ENCODE results near the gene MCCC2.
"Not testable (repeated sequence)": the region's sequence is repeated elsewhere in the genome, so short reads cannot be mapped to it uniquely, and the experiment has no call there.

MCCC2 gene

DNA sequence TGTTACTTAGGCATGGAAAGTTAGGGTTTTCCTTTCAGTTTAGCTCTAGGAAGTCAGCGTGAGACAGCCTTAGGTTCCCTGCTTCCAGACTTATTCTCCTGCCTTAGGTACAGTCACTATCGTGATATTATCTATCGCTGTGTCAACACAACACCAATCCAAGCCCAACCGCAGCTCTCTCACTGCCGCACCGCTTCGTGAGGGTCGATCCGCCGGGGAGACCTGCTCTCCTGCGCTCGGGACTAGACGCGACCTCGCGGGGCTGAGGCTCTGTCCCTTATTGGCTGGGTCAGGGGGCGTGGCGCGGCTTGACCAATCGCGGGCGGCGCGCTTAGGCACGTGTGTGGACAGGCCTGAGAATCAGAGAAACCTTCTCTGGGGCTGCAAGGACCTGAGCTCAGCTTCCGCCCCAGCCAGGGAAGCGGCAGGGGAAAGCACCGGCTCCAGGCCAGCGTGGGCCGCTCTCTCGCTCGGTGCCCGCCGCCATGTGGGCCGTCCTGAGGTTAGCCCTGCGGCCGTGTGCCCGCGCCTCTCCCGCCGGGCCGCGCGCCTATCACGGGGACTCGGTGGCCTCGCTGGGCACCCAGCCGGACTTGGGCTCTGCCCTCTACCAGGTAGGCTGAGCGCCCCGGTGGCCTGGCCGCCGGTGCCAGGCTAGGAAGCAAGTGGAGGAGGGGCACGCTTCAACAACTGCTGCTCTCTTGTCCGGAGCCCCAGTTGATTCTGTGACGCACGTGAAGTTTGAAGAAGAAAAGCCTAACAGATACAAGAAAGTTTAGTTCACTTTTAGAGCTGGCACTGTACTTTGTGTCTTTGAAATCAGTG is at the start of gene MCCC2:
MCCC2 (plus strand) TSS at position 400 of the 825 bp plus-strand sequence; CDS start at position 486, 86 bp downstream.
- DNase-seq (ENCODE audit: low spot score), result peak; percentile 98

- no peak for DNase-seq (ENCODE audit: low spot score)
These were observed 49.5 kb upstream of the MCCC2 start for GRCh38 chr5:71537687-71538086.

- not testable (repeated sequence) for DNase-seq (ENCODE audit: low spot score)
These were observed 36.3 kb upstream of the MCCC2 start for GRCh38 chr5:71550885-71551284.

DNA sequence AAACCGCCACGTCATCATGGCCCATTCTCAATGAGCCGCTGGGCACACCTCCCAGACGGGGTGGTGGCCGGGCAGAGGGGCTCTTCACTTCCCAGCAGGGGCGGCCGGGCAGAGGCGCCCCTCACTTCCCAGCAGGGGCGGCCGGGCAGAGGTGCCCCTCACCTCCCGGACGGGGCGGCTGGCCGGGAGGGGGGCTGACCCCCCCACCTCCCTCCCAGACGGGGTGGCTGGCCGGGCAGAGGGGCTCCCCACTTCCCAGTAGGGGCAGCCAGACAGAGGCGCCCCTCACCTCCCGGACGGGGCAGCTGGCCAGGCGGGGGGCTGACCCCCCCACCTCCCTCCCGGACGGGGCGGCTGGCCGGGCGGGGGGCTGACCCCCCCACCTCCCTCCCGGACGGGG is 35.6 kb upstream of the MCCC2 start:
- not testable (repeated sequence) for DNase-seq (ENCODE audit: low spot score)

- not testable (repeated sequence) for DNase-seq (ENCODE audit: low spot score)
These were observed 35.0 kb upstream of the MCCC2 start for GRCh38 chr5:71552026-71552749.

- no peak for DNase-seq (ENCODE audit: low spot score)
These were observed 24.0 kb upstream of the MCCC2 start for GRCh38 chr5:71563161-71563560.

DNA sequence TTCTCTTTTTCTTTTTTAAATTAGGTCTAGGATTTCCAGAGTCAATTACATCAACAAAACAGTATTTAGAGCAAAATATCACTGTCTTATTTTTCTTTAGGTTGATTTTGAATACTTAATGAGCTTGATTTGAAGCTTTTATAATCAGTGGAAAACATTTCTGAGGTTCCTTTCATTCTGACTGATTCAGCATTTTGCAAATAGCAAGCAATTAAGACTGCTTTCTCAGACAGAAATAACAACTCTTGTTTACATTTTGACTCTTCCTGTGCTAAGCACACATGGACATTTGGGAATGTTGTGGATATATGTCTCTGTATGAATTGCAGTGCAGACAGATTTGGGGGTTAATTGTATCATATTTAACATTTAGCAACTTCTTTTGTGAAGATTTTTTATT is 22.2 kb upstream of the MCCC2 start:
- no peak for DNase-seq (ENCODE audit: low spot score)

GRCh38 chr5:71569748-71570509 is 17.2 kb upstream of the MCCC2 start:
- no peak for DNase-seq (ENCODE audit: low spot score)

DNA sequence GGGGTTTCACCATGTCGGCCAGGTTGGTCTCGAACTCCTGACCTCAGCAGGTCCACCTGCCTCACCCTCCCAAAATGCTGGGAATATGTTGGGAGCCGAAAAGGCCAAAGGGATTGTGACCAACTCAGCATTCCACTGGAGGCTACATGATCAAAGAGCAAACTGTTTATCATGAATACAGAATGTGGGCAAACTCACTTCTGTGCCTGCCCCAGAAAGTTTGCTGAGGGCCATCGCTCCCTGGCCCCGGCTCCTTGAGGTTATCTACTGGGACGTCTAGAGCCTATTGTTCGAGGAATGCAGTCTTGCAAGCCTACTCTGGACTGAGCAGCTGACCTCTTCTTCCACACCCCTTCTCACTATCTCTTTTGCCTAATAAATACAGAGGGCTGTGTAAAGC is 15.3 kb upstream of the MCCC2 start:
- DNase-seq (ENCODE audit: low spot score), result not testable (repeated sequence)

DNA sequence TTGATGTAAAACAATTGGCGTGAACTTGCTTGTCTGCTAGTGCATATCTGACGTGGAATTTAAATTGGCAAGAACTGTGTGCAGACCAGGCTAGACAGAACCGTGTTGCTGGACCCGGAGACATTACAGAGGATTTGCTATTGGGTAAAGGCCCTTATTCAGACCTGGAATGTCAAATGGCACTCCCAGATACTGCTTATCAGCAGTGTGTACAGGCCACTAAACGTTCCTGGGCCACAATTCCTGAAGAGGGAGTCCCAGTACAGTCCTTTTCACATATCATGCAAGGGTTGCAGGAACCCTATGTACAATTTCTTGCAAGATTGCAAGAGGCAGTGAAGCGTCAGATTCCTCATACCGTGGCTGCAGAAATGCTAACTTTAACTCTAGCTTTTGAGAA is 13.5 kb upstream of the MCCC2 start:
- DNase-seq (ENCODE audit: low spot score), result no peak

- not testable (repeated sequence) for DNase-seq (ENCODE audit: low spot score)
These were observed 11.6 kb upstream of the MCCC2 start for GRCh38 chr5:71575588-71575987.

GRCh38 chr5:71576241-71576640 is 10.9 kb upstream of the MCCC2 start:
- no peak for DNase-seq (ENCODE audit: low spot score)

GRCh38 chr5:71577839-71578238 is 9.3 kb upstream of the MCCC2 start:
- DNase-seq (ENCODE audit: low spot score), result not testable (repeated sequence)

DNA sequence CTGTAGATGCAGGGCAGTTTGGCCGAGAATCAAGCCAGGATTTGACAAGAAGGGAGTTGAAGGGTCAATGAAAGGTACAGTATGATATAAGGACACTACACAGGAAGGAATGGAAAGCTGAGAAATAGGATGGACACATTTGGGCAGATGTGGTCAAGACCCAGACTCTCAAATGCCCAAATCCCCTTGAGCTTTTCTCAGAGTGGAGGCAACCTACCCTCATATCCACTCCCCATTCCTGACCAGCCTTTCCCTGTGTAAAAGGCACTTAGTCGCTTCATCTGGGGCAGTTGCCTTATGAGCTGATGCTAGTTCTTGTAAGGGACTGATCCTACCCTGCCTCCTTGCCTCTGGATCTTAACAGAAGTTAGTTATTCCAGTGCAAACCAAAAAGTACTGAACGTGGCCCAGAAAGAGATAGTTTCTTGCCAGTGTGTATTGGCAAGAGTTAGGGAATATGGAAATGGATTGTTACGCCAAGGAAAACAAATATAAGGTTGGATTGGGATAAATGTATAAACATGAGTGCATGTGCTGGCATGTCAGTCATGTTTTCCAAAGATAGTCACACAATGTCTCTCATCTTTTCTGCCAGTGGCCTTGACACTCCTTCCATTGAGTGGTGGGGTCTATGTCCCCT is 4.1 kb upstream of the MCCC2 start:
- no peak for DNase-seq (ENCODE audit: low spot score)

DNA sequence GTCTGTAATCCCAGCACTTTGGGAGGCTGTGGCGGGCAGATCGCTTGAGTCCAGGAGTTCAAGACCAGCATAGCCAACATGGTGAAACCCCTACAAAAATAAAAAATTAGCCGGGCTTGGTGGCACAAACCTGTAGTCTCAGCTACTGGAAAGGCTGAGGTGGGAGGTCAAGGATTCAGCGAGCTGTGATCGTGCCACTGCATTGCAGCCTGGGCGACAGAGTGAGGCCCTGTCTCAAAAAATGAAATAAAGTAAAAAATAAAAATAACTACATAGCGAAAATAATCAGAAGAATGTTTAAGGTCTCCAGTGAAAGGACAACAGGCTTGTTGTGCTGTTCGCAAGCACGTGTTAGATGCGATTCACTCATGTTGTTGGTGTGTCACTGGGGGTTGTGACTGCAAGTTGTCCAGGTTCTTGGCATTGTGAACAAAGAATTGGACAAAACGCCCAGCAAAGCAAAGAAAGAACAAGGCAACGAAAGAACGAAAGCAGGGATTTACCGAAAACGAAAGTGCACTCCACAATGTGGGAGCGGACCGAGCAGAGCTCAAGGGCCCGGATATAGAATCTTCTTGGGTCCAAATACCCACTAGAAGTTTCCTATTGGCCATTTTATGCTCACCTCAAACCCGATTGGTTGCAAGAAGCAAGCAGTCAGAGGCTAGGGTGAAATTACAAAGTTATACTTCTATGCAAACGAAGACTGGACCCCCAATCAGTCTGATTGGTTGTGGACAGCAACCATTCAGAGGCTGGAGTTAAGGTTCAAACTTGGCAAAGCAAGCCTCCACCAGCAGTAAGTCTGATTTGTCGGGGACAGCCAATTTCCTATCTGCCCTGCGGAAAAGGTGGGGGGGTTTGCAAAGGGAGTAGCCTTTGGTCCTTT is 844 bp upstream of the MCCC2 start:
- DNase-seq (ENCODE audit: low spot score), result peak; percentile 6

DNA sequence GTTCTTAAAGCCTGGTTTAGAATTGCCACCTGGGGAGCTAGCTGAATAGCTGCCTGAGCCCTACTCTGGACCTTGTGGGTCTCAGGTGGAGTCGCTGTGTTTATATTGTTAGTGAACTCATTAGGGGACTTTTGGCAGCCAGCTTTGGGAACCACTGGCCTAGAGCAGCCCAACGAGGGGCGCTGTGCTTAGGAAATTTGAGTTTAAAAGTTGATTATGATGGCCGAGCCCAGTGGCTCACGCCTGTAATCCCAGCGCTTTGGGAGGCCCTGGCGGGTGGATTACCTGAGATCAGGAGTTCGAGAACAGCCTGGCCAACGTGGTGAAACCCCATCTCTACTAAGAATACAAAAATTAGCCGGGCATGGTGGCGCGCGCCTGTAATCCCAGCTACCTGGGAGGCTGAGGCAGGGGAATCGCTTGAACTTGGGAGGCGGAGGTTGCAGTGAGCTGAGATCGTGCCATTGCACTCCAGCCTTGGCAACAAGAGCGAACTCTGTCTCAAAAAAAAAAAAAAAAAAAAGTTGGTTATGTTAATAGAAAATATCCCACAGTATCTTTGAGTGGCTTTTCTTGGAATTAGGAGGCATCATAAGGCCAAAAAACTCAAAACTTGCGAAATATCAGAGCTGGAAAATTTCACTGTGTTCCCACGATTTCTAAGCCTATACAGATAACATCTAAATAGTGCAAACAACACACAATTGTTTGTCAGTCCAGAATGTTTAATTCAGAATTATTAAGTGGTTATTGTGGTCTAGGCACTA is 809 bp downstream of the MCCC2 start:
- no peak for DNase-seq (ENCODE audit: low spot score)

DNA sequence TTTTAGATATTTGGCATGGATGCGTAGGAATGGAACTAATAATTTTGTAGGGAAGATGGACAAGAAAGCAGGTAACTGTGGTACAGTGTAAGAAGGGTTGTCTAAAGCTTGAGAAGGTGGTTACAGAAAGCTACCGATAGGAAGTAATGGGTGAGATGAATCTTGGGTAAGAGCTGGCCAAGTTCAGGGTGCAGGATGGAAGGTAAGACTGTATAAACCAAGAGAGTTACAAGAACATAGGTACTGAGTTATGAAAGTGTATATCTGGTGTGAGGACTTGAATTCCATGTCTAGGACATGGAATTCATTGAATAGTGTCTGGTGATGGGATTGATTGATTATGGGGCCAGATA is 1.4 kb downstream of the MCCC2 start:
- DNase-seq (ENCODE audit: low spot score), result no peak

GRCh38 chr5:71589903-71590302 is 2.8 kb downstream of the MCCC2 start:
- peak; percentile 25 for DNase-seq (ENCODE audit: low spot score)

- DNase-seq (ENCODE audit: low spot score), result no peak
These were observed 4.0 kb downstream of the MCCC2 start for GRCh38 chr5:71591100-71591499.

DNA sequence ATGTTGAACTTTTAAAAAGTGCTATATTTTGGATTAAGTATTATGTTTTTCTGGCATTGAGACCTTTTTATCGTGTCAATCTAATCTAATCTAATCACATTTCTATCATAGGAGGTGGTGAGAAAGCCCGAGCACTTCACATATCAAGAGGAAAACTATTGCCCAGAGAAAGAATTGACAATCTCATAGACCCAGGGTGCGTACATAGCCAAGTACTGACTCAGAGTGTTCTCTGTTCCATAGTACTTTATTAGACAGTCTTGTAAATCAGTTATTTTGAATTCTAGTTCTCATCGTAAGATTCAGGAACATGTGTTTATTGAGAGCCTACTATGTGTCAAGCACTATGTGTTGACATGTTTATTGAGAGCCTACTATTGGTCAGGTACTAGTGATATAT is 9.0 kb downstream of the MCCC2 start:
- no peak for DNase-seq (ENCODE audit: low spot score)
